VCaP (cell line): ENCODE results near the gene PDSS1.

Experiments
- H3K27ac ChIP-seq: fragments of 450-650 bp; 2 replicates; pipeline ENCODE4 v1.5.1; 2017
- TF ChIP-seq, protein P1 (sequence below): fragments of 450-650 bp; conservative IDR thresholded peaks from 2 replicates; pipeline ENCODE4 v1.5.1; 2017; ENCODE audit warnings: mild to moderate bottlenecking, moderate library complexity

PDSS1 gene

DNA sequence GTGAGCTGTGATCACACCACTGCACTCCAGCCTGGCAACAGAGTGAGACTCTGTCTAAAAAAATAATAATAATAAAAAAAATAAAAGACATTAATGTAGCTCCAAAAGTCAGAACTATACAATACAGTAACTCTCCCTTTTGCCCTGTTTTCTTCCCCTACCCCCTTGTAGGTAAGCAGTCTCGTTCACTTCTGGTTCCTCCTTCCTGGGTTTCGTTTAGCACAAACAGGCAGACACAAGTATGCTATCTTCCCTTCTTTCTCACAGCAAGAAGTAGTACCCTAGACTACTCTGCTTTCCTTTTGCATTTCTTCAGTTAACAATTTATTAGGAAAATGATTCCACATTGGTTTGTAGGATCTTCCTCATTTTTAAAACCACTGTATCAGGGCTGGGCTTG is 33.1 kb downstream of the PDSS1 start:
- TF ChIP-seq, protein P1, sequence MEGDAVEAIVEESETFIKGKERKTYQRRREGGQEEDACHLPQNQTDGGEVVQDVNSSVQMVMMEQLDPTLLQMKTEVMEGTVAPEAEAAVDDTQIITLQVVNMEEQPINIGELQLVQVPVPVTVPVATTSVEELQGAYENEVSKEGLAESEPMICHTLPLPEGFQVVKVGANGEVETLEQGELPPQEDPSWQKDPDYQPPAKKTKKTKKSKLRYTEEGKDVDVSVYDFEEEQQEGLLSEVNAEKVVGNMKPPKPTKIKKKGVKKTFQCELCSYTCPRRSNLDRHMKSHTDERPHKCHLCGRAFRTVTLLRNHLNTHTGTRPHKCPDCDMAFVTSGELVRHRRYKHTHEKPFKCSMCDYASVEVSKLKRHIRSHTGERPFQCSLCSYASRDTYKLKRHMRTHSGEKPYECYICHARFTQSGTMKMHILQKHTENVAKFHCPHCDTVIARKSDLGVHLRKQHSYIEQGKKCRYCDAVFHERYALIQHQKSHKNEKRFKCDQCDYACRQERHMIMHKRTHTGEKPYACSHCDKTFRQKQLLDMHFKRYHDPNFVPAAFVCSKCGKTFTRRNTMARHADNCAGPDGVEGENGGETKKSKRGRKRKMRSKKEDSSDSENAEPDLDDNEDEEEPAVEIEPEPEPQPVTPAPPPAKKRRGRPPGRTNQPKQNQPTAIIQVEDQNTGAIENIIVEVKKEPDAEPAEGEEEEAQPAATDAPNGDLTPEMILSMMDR = no peak
- H3K27ac ChIP-seq = no peak overlapping the region

DNA sequence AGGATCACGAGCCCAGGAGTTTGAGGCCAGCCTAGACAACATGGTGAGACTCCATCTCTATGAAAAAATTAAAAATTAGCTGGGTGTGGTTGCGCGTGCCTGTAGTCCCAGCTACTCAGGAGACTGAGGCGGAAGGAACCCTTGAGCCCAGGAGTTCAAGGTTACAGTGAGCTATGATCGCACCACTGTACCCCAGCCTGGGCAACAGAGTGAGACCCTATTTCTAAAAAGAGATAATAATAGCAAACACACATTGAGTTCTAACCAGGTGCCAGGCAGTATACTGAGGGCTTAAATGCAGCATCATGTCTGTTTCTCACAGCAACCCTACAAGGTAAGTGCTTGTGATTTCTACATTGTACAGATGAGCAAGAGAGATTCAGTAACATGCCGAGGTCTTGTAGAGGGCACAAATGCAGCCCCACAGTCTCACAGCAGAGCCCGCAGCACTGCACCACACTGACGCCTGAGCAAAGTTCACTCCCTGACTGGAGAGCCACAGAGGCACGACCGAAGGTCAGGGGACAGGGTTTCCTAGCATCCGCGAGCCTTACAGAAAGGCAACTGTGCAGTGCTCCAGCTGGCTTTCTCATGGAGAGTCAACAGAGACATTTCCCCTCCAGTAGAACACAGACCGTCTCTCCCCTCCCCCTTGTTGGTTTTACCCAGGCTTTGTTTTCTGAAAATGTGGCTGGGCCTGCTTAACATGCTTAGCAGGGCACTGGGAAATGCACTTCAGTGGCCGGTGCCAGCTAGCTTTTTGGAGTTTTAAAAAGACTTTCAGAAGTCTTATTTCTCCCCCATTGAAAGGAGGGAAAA is 36.5 kb downstream of the PDSS1 start:
- H3K27ac ChIP-seq = peak overlapping the region; percentile 91
- TF ChIP-seq, protein P1 = no peak

DNA sequence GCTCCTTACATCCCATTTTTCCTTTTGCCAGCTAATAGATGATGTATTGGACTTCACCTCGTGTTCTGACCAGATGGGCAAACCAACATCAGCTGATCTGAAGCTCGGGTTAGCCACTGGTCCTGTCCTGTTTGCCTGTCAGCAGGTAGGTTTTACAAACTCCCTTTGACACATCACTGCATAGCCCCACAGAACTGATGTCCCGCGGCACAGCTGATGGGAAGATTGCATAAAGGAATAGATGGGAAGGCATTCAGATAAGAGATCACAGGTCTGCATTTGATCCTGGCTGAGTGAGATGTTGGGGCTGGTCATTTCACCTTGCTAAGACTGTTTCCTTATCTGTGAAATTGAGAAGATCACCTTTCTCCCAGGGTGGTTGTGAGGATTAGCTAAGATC is 37.9 kb downstream of the PDSS1 start:
- TF ChIP-seq, protein P1 = no peak
- H3K27ac ChIP-seq = peak overlapping the region; percentile 91

DNA sequence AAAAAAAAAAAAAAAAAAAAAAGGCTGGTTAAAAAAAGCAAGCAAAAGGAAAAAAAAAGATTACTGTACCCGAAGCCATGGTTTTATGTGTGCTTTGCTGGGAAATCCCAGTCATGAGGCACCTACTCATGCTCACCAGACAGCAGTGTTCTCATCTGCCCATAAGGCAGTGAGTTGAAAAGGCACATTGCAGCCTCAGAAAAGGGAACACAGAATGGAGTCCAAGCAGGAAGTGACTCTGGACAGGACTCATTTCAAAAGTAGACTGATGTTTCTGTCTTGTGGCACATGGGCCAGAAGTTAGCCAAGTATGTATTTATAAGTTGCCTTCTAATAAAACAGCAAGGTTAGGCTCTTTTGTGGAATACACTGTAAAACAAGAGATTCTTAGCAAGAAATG is 40.2 kb downstream of the PDSS1 start:
- TF ChIP-seq, protein P1 = no peak
- no peak overlapping the region for H3K27ac ChIP-seq

DNA sequence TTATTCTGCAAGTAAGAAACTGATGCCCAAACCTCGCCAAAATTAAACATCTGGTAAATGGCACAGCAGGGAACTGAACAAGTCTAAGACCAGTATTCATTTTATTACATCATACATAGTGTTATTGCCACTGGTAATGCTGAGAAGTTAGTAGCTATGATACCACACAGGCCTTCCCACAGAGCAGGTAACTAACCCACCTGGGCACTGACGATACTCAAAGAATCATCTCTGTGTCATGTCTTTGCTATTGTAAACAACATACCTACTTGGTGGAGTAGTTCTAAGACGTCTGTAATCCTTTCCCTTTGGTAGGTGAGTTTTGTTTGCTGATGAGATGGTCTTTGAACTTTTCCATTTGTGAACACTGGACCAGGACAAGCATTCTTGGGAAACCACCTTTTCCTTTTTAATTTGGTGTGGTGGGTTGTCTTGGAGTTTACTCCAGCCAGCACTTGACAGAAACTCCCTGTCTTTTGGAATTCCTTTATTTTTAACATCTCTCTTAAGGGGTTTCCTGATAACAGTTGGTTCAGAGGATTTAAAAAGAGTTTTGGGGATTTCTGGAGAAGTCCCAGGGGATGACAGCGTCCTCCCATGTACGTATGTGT is 40.9 kb downstream of the PDSS1 start:
- no peak overlapping the region for H3K27ac ChIP-seq
- TF ChIP-seq, protein P1 = no peak

DNA sequence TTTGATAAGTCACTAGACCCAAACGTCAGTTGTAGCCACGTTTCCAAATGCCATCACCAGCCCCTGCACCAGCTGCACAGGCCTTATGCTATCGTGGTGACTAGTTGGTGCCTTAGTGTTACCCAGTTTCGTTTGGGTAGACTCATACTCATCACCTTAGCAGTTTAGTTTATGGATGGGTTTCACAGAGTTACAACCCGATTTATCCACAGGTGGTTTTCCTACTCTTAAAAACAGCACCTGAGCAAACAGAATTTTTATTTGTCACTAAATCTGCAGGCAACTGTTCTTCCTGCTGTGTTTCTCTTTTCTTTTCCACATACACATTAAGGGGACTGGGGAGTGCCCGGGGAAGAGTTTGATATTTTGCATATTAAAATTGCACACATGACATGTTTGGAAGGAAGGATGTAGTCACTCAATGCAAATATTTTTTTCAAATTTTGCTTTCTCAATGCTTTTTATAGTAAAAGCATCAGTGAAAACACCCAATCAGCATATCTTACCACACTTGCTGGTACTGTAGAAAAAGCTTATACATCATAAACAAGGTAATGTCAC is 41.6 kb downstream of the PDSS1 start:
- TF ChIP-seq, protein P1 = no peak
- no peak overlapping the region for H3K27ac ChIP-seq

DNA sequence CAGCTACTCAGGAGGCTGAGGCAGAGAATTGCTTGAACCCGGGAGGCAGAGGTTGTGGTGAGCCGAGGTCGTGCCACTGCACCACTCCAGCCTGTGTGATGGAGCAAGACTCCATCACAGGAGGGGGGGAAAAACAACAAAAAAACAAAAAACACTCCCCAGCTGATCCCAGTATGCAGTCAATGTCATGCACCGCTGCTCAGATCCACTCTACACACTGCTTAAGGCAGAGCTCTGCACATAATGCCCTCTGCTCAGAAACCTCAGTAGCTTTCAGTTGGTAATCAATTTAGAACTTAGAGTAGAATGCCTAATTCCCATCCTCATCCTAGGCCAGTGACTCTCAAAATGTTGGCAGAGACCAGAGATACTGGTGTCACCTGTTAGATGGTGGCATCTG is 43.9 kb downstream of the PDSS1 start:
- TF ChIP-seq, protein P1 = no peak
- no peak overlapping the region for H3K27ac ChIP-seq
